Osteoblast (primary cell): Measurements from ENCODE around the gene EGR2. TPM values are rescaled to one million over a fixed set of nuclear protein-coding genes. Genes with fewer than 3 reads are reported as not detected.

Source experiments
- DNase-seq: peaks from one replicate; pipeline ENCODE4 v3.0.0; 2011; ENCODE audit warnings: low spot score, mixed read lengths; ENCODE audit not compliant: insufficient read length; ENCODE audit errors: missing footprints
- H2AFZ ChIP-seq: 2 replicates; pipeline ENCODE4 v1.6.0; 2011; ENCODE audit warnings: mild to moderate bottlenecking, low read length
- H3K27ac ChIP-seq: 2 replicates; pipeline ENCODE4 v1.5.1; 2011; ENCODE audit warnings: mild to moderate bottlenecking, low read depth, low read length, moderate library complexity
- H3K27me3 ChIP-seq: 2 replicates; pipeline ENCODE4 v1.6.0; 2012; ENCODE audit warnings: mild to moderate bottlenecking, control low read depth, inconsistent platforms, low read length, moderate library complexity; ENCODE audit not compliant: insufficient read depth
- H3K36me3 ChIP-seq: 2 replicates; pipeline ENCODE4 v1.5.1; 2011; ENCODE audit warnings: mild to moderate bottlenecking, low read length, control low read depth, moderate library complexity; ENCODE audit not compliant: insufficient read depth
- H3K4me1 ChIP-seq: 2 replicates; pipeline ENCODE4 v1.5.1; 2011; ENCODE audit warnings: mild to moderate bottlenecking, low read length, control low read depth, moderate library complexity; ENCODE audit not compliant: insufficient read depth
- H3K4me2 ChIP-seq: 2 replicates; pipeline ENCODE4 v1.6.0; 2011; ENCODE audit warnings: mild to moderate bottlenecking, low read length; ENCODE audit not compliant: insufficient read depth
- H3K4me3 ChIP-seq: fragments of 200-600 bp; sonication (generic); 3 replicates; pipeline ENCODE4 v1.5.1; 2012; ENCODE audit warnings: mild to moderate bottlenecking, low read length, inconsistent platforms; ENCODE audit not compliant: insufficient read depth
- H3K79me2 ChIP-seq: 2 replicates; pipeline ENCODE4 v1.6.0; 2012; ENCODE audit warnings: mild to moderate bottlenecking, low read length, control low read depth, inconsistent platforms; ENCODE audit not compliant: insufficient read depth
- H3K9me3 ChIP-seq: 2 replicates; pipeline ENCODE4 v1.5.1; 2011; ENCODE audit warnings: low read depth, low read length, control low read depth
- H4K20me1 ChIP-seq: 2 replicates; pipeline ENCODE4 v1.6.0; 2012; ENCODE audit warnings: mild to moderate bottlenecking, low read length, control low read depth; ENCODE audit not compliant: insufficient read depth
- CTCF ChIP-seq: IDR thresholded peaks from 2 replicates; pipeline ENCODE4 v1.5.1; 2011; ENCODE audit warnings: mild to moderate bottlenecking, low read depth, low read length, moderate library complexity; ENCODE audit errors: extremely low read depth
- total RNA-seq: library from RNA; depleted of rRNA; stranded (reverse); fragments of >200 nt; gene quantifications from 2 replicates; pipeline ENCODE4 v1.2.3, GENCODE V29; 2012

The EGR2 gene
- total RNA-seq = 2.4 and 3.6 TPM in 2 replicates

- Histone ChIP-seq H3K4me1 (peaks cover 26% of the 10 kb centered on the region), H3K79me2 (peaks cover 4% of the 10 kb centered on the region), H2AFZ (peak within 1 kb of the TSS; percentile 76), H3K9me3 (no peaks in the 10 kb centered on the region), H3K27me3 (peaks cover 47% of the 10 kb centered on the region), H3K27ac (peak within 1 kb of the TSS; percentile 30), H3K4me2 (peak within 1 kb of the TSS; percentile 96), H3K4me3 (peak within 1 kb of the TSS; percentile 83), H3K36me3 (no peaks in the 10 kb centered on the region), H4K20me1 (peaks cover 6% of the 10 kb centered on the region)
- DNase-seq = peak; percentile 99
- TF ChIP-seq CTCF = no peak
Measured at GRCh38 chr10:62816331-62817120, at the start of gene EGR2. Gene EGR2 (minus strand): TSS chr10:62816366. CDS start chr10:62816029, 337 bp downstream.

DNA sequence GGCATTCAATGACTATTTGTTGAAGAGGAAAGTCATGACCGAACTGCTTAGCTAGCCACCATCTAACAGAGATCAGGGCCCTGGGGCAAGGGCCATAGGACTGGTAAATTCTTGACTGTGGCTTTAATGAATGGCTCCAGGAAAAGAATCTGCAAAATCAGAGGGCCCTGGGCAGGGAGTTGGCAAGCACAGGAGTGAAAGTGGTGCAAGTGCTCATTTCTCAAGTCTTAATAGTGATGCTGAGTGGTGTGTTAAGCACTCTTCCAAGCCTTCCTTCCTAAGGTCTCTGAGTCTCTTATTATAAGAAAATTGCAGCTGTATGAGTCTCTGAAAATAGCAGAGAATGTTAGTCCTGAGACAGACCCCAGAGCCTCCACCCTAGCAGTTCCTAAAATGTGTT lies 46.3 kb upstream of the EGR2 start:
- Histone ChIP-seq H2AFZ (no peak overlapping the region), H3K4me3 (no peak overlapping the region), H3K9me3 (no peaks in the 10 kb centered on the region), H3K4me1 (peaks cover 9% of the 10 kb centered on the region), H4K20me1 (no peaks in the 10 kb centered on the region), H3K27me3 (no peaks in the 10 kb centered on the region), H3K4me2 (no peak overlapping the region), H3K27ac (no peak overlapping the region), H3K36me3 (no peaks in the 10 kb centered on the region), H3K79me2 (no peaks in the 10 kb centered on the region)
- DNase-seq = no peak
- no peak for TF ChIP-seq CTCF

DNA sequence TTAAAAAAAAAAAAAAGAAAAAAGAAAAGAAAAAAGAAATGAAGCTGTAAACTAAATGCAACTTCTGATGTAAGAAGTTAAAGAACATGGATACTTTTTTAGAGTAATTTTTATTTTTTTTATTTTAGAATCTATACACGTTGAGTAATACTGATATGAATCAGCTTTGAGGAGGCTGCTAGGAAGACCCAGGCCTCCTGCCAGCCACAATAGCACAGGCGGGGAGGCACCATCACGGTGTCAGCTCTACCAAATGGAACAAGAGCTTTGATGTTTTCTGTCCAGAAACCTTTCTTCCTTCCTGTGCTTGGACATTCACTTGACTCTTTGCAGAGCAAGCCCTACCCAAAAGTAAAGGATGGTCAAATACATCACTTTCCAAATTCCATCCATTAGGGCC lies 45.3 kb upstream of the EGR2 start:
- H3K4me1 ChIP-seq = peaks cover 9% of the 10 kb centered on the region
- H3K27me3 ChIP-seq = peaks cover 2% of the 10 kb centered on the region
- no peak overlapping the region for H2AFZ ChIP-seq
- no peaks in the 10 kb centered on the region for H3K9me3 ChIP-seq
- no peaks in the 10 kb centered on the region for H3K36me3 ChIP-seq
- H4K20me1 ChIP-seq = no peaks in the 10 kb centered on the region
- no peak overlapping the region for H3K4me3 ChIP-seq
- no peak overlapping the region for H3K4me2 ChIP-seq
- no peak for DNase-seq
- no peaks in the 10 kb centered on the region for H3K79me2 ChIP-seq
- TF ChIP-seq CTCF = no peak
- H3K27ac ChIP-seq = no peak overlapping the region

DNA sequence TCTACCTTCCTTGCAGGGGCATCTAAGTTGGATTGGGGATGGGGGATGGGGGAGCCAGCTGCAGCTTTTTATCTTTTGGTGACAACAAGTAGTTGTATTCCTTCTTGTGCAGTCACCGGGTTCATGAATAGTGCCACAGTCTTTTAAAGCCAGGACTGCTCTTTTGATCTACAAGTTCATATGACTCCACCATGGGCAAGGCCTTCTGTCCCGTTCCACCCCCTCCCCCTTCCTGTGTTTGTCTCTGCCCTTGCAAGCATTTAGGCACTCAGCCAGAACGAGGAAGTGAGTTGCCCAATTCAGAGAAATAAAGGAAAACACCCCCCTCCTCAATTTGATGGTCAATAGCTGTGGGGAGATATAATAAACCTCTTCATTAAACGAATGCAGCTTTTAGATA lies 44.8 kb upstream of the EGR2 start:
- DNase-seq = no peak

More for the DNA sequence above, 44.8 kb upstream of the EGR2 start:
- Histone ChIP-seq H3K4me1 (peaks cover 9% of the 10 kb centered on the region), H3K4me3 (no peak overlapping the region), H4K20me1 (no peaks in the 10 kb centered on the region), H2AFZ (no peak overlapping the region), H3K27me3 (peaks cover 5% of the 10 kb centered on the region), H3K36me3 (no peaks in the 10 kb centered on the region), H3K9me3 (no peaks in the 10 kb centered on the region), H3K4me2 (no peak overlapping the region), H3K79me2 (no peaks in the 10 kb centered on the region), H3K27ac (no peak overlapping the region)
- TF ChIP-seq CTCF = no peak
